ENCODE data around the gene DYSF. TPM values are rescaled to one million over a fixed set of nuclear protein-coding genes. Genes with fewer than 3 reads are reported as not detected.

DYSF gene
- polyA plus RNA-seq, 4 donors, result 0.67 to 5.0 (median 3.2) TPM

- no peaks in the 10 kb centered on the region for H3K27me3 ChIP-seq (ENCODE audit: control insufficient read depth in 3 of 3, insufficient read depth in 3 of 3, low read length in 3 of 3)
- WGBS, 3 donors, result 29 to 70% (median 36%) methylated on average over 1 of the region's 1 CpG
- H3K36me3 ChIP-seq (ENCODE audit: control insufficient read depth in 3 of 3, insufficient read depth in 2 of 3, low read depth in 1 of 3, low read length in 3 of 3), result no peaks in the 10 kb centered on the region
- FAIRE-seq, result no peak
- H3K4me3 ChIP-seq (ENCODE audit: low read depth in 1 of 3, low read length in 3 of 3), result no peak overlapping the region
- DNase-seq, result peak in 1 of 2 donors; percentile 18
- H3K4me1 ChIP-seq (ENCODE audit: control insufficient read depth in 3 of 3, insufficient read depth in 2 of 3, low read depth in 1 of 3, low read length in 2 of 3), result no peaks in the 10 kb centered on the region
- H3K27ac ChIP-seq (ENCODE audit: low read depth in 1 of 3, low read length in 2 of 3), result no peak overlapping the region
- peaks cover 0 to 3% of the 10 kb centered on the region in 2 donors for H3K9me3 ChIP-seq (ENCODE audit: control insufficient read depth in 2 of 2, insufficient read depth in 1 of 2, low read depth in 1 of 2, low read length in 1 of 2)
These were observed 41.3 kb downstream of the DYSF start for GRCh38 chr2:71494523-71495155.

- WGBS, 3 donors, result 64 to 70% (median 70%) methylated on average over 9 of the region's 9 CpGs
- Histone ChIP-seq H3K9me3 (ENCODE audit: control insufficient read depth in 2 of 2, insufficient read depth in 1 of 2, low read depth in 1 of 2, low read length in 1 of 2) (peaks cover 0 to 3% of the 10 kb centered on the region in 2 donors), H3K27me3 (ENCODE audit: control insufficient read depth in 3 of 3, insufficient read depth in 3 of 3, low read length in 3 of 3) (no peaks in the 10 kb centered on the region), H3K4me3 (ENCODE audit: low read depth in 1 of 3, low read length in 3 of 3) (no peak overlapping the region), H3K36me3 (ENCODE audit: control insufficient read depth in 3 of 3, insufficient read depth in 2 of 3, low read depth in 1 of 3, low read length in 3 of 3) (no peaks in the 10 kb centered on the region), H3K4me1 (ENCODE audit: control insufficient read depth in 3 of 3, insufficient read depth in 2 of 3, low read depth in 1 of 3, low read length in 2 of 3) (no peaks in the 10 kb centered on the region), H3K27ac (ENCODE audit: low read depth in 1 of 3, low read length in 2 of 3) (no peak overlapping the region)
- FAIRE-seq, result no peak
- DNase-seq, result no peak
These were observed 42.9 kb downstream of the DYSF start for GRCh38 chr2:71496156-71496770.

GRCh38 chr2:71498261-71498701 lies 44.9 kb downstream of the DYSF start:
- Histone ChIP-seq H3K4me3 (ENCODE audit: low read depth in 1 of 3, low read length in 3 of 3) (no peak overlapping the region), H3K27me3 (ENCODE audit: control insufficient read depth in 3 of 3, insufficient read depth in 3 of 3, low read length in 3 of 3) (no peaks in the 10 kb centered on the region), H3K4me1 (ENCODE audit: control insufficient read depth in 3 of 3, insufficient read depth in 2 of 3, low read depth in 1 of 3, low read length in 2 of 3) (no peaks in the 10 kb centered on the region), H3K36me3 (ENCODE audit: control insufficient read depth in 3 of 3, insufficient read depth in 2 of 3, low read depth in 1 of 3, low read length in 3 of 3) (no peaks in the 10 kb centered on the region), H3K27ac (ENCODE audit: low read depth in 1 of 3, low read length in 2 of 3) (no peak overlapping the region), H3K9me3 (ENCODE audit: control insufficient read depth in 2 of 2, insufficient read depth in 1 of 2, low read depth in 1 of 2, low read length in 1 of 2) (peaks cover 0 to 3% of the 10 kb centered on the region in 2 donors)
- DNase-seq, result no peak
- no peak for FAIRE-seq
- WGBS, 3 donors, result 67 to 78% (median 73%) methylated on average over 5 of the region's 5 CpGs

GRCh38 chr2:71499691-71500090 lies 46.3 kb downstream of the DYSF start:
- FAIRE-seq, result no peak
- no peak for DNase-seq
- no peaks in the 10 kb centered on the region for H3K4me1 ChIP-seq (ENCODE audit: control insufficient read depth in 3 of 3, insufficient read depth in 2 of 3, low read depth in 1 of 3, low read length in 2 of 3)
- peaks cover 0 to 3% of the 10 kb centered on the region in 2 donors for H3K9me3 ChIP-seq (ENCODE audit: control insufficient read depth in 2 of 2, insufficient read depth in 1 of 2, low read depth in 1 of 2, low read length in 1 of 2)
- no peak overlapping the region for H3K4me3 ChIP-seq (ENCODE audit: low read depth in 1 of 3, low read length in 3 of 3)
- no peaks in the 10 kb centered on the region for H3K27me3 ChIP-seq (ENCODE audit: control insufficient read depth in 3 of 3, insufficient read depth in 3 of 3, low read length in 3 of 3)
- H3K27ac ChIP-seq (ENCODE audit: low read depth in 1 of 3, low read length in 2 of 3), result peak overlapping the region in 1 of 3 donors; percentile 53
- 65 to 75% (median 74%) methylated on average over 5 of the region's 5 CpGs for WGBS, 3 donors
- no peaks in the 10 kb centered on the region for H3K36me3 ChIP-seq (ENCODE audit: control insufficient read depth in 3 of 3, insufficient read depth in 2 of 3, low read depth in 1 of 3, low read length in 3 of 3)

GRCh38 chr2:71500426-71501079 lies 47.2 kb downstream of the DYSF start:
- Histone ChIP-seq H3K27ac (ENCODE audit: low read depth in 1 of 3, low read length in 2 of 3) (peak overlapping the region in 1 of 3 donors; percentile 60), H3K36me3 (ENCODE audit: control insufficient read depth in 3 of 3, insufficient read depth in 2 of 3, low read depth in 1 of 3, low read length in 3 of 3) (no peaks in the 10 kb centered on the region)

GRCh38 chr2:71502941-71503738 lies 49.8 kb downstream of the DYSF start:
- Histone ChIP-seq H3K4me3 (ENCODE audit: low read depth in 1 of 3, low read length in 3 of 3) (no peak overlapping the region), H3K27ac (ENCODE audit: low read depth in 1 of 3, low read length in 2 of 3) (peak overlapping the region in 1 of 3 donors; percentile 43), H3K4me1 (ENCODE audit: control insufficient read depth in 3 of 3, insufficient read depth in 2 of 3, low read depth in 1 of 3, low read length in 2 of 3) (no peaks in the 10 kb centered on the region), H3K27me3 (ENCODE audit: control insufficient read depth in 3 of 3, insufficient read depth in 3 of 3, low read length in 3 of 3) (no peaks in the 10 kb centered on the region), H3K36me3 (ENCODE audit: control insufficient read depth in 3 of 3, insufficient read depth in 2 of 3, low read depth in 1 of 3, low read length in 3 of 3) (no peaks in the 10 kb centered on the region), H3K9me3 (ENCODE audit: control insufficient read depth in 2 of 2, insufficient read depth in 1 of 2, low read depth in 1 of 2, low read length in 1 of 2) (peaks cover 0 to 1% of the 10 kb centered on the region in 2 donors)
- WGBS, 3 donors, result 87 to 92% (median 87%) methylated on average over 6 of the region's 6 CpGs
- DNase-seq (no peak), FAIRE-seq (no peak)

More at GRCh38 chr2:71500426-71501079, 47.2 kb downstream of the DYSF start:
- no peak overlapping the region for H3K4me3 ChIP-seq (ENCODE audit: low read depth in 1 of 3, low read length in 3 of 3)
- 61 to 67% (median 61%) methylated on average over 7 of the region's 7 CpGs for WGBS, 3 donors
- FAIRE-seq, result no peak
- no peaks in the 10 kb centered on the region for H3K4me1 ChIP-seq (ENCODE audit: control insufficient read depth in 3 of 3, insufficient read depth in 2 of 3, low read depth in 1 of 3, low read length in 2 of 3)
- no peaks in the 10 kb centered on the region for H3K27me3 ChIP-seq (ENCODE audit: control insufficient read depth in 3 of 3, insufficient read depth in 3 of 3, low read length in 3 of 3)
- H3K9me3 ChIP-seq (ENCODE audit: control insufficient read depth in 2 of 2, insufficient read depth in 1 of 2, low read depth in 1 of 2, low read length in 1 of 2), result peaks cover 0 to 3% of the 10 kb centered on the region in 2 donors
- DNase-seq, result no peak

- no peaks in the 10 kb centered on the region for H3K4me1 ChIP-seq (ENCODE audit: control insufficient read depth in 3 of 3, insufficient read depth in 2 of 3, low read depth in 1 of 3, low read length in 2 of 3)
- WGBS, 3 donors, result 70 to 79% (median 78%) methylated on average over 7 of the region's 7 CpGs
- no peaks in the 10 kb centered on the region for H3K36me3 ChIP-seq (ENCODE audit: control insufficient read depth in 3 of 3, insufficient read depth in 2 of 3, low read depth in 1 of 3, low read length in 3 of 3)
- H3K27me3 ChIP-seq (ENCODE audit: control insufficient read depth in 3 of 3, insufficient read depth in 3 of 3, low read length in 3 of 3), result no peaks in the 10 kb centered on the region
- H3K4me3 ChIP-seq (ENCODE audit: low read depth in 1 of 3, low read length in 3 of 3), result no peak overlapping the region
- H3K9me3 ChIP-seq (ENCODE audit: control insufficient read depth in 2 of 2, insufficient read depth in 1 of 2, low read depth in 1 of 2, low read length in 1 of 2), result no peaks in the 10 kb centered on the region
- peak overlapping the region in 1 of 3 donors; percentile 43 for H3K27ac ChIP-seq (ENCODE audit: low read depth in 1 of 3, low read length in 2 of 3)
- DNase-seq, result no peak
- no peak for FAIRE-seq
These were observed 50.5 kb downstream of the DYSF start for GRCh38 chr2:71503837-71504236.

GRCh38 chr2:71504611-71505010 lies 51.2 kb downstream of the DYSF start:
- FAIRE-seq (no peak), DNase-seq (no peak)
- H3K4me3 ChIP-seq (ENCODE audit: low read depth in 1 of 3, low read length in 3 of 3), result no peak overlapping the region
- no peaks in the 10 kb centered on the region for H3K9me3 ChIP-seq (ENCODE audit: control insufficient read depth in 2 of 2, insufficient read depth in 1 of 2, low read depth in 1 of 2, low read length in 1 of 2)
- H3K4me1 ChIP-seq (ENCODE audit: control insufficient read depth in 3 of 3, insufficient read depth in 2 of 3, low read depth in 1 of 3, low read length in 2 of 3), result no peaks in the 10 kb centered on the region
- no peak overlapping the region for H3K27ac ChIP-seq (ENCODE audit: low read depth in 1 of 3, low read length in 2 of 3)
- WGBS, 3 donors, result 85 to 91% (median 90%) methylated on average over 6 to 7 of the region's 7 CpGs
- H3K27me3 ChIP-seq (ENCODE audit: control insufficient read depth in 3 of 3, insufficient read depth in 3 of 3, low read length in 3 of 3), result no peaks in the 10 kb centered on the region
- no peaks in the 10 kb centered on the region for H3K36me3 ChIP-seq (ENCODE audit: control insufficient read depth in 3 of 3, insufficient read depth in 2 of 3, low read depth in 1 of 3, low read length in 3 of 3)
